Spleen (tissue), 11 donors: Measurements from ENCODE around the gene TBC1D10B. TPM values are rescaled to one million over a fixed set of nuclear protein-coding genes. Genes with fewer than 3 reads are reported as not detected.

Experiments
- DNase-seq: peaks from one replicate; pipeline ENCODE4 v3.0.0-alpha.2; 2020
- H3K27ac ChIP-seq, 8 donors: fragments of 200-600 bp; sonication (generic) in 7 of 8; 1 replicate in 4 of 8; 2 replicates in 4 of 8; pipeline versions ENCODE4 v1.5.0 to v1.8.0; 2016 to 2021; ENCODE audit warnings: inconsistent platforms in 4 of 8, mild to moderate bottlenecking in 4 of 8, moderate library complexity in 1 of 8
- H3K27me3 ChIP-seq, 7 donors: fragments of 200-600 bp; sonication (generic) in 6 of 7; replicated peaks in 1 of 7; 1 replicate in 4 of 7; 2 replicates in 3 of 7; pipeline versions ENCODE4 v1.5.0 to v1.8.0; 2016 to 2021; ENCODE audit warnings: inconsistent platforms in 3 of 7, mild to moderate bottlenecking in 1 of 7
- H3K36me3 ChIP-seq, 6 donors: fragments of 200-600 bp; sonication (generic) in 5 of 6; 1 replicate in 4 of 6; 2 replicates in 2 of 6; pipeline versions ENCODE4 v1.5.0 to v1.8.0; 2016 to 2021; ENCODE audit warnings: inconsistent platforms in 2 of 6
- H3K4me1 ChIP-seq, 6 donors: fragments of 200-600 bp; sonication (generic) in 5 of 6; 1 replicate in 3 of 6; 2 replicates in 3 of 6; pipeline versions ENCODE4 v1.5.0 to v1.8.0; 2016 to 2021; ENCODE audit warnings: inconsistent platforms in 3 of 6
- H3K4me3 ChIP-seq, 8 donors: fragments of 200-600 bp; sonication (generic) in 7 of 8; 1 replicate in 4 of 8; 2 replicates in 4 of 8; pipeline versions ENCODE4 v1.5.0 to v1.8.0; 2016 to 2021; ENCODE audit warnings: inconsistent platforms in 4 of 8, mild to moderate bottlenecking in 4 of 8, moderate library complexity in 2 of 8
- H3K9me3 ChIP-seq, 8 donors: fragments of 200-600 bp; sonication (generic) in 7 of 8; 1 replicate in 4 of 8; 2 replicates in 4 of 8; pipeline versions ENCODE4 v1.5.0 to v1.8.0; 2016 to 2021; ENCODE audit warnings: inconsistent platforms in 4 of 8
- POLR2A ChIP-seq, 3 donors: fragments of 450-650 bp; IDR thresholded peaks; one replicate each; pipeline ENCODE4 v1.5.1; 2017; ENCODE audit warnings: antibody characterized with exemption in 3 of 3, mild to moderate bottlenecking in 1 of 3
- POLR2AphosphoS5 ChIP-seq, 3 donors: sonication (generic); formaldehyde crosslinking; IDR thresholded peaks; one replicate each; pipeline ENCODE4 v1.5.1; 2017; ENCODE audit warnings: antibody characterized with exemption in 3 of 3
- WGBS, 5 donors: extraction: QIAGEN DNeasy Blood & Tissue Kit in 3 of 5; methylation state at CpG; one replicate each; pipeline versions ENCODE4 v1.1.5 to v1.1.7; 2013 to 2018; 5-methylcytosine and 5-hydroxymethylcytosine counted together
- intact Hi-C: fragments of 100-400 bp; cut with DNase I; formaldehyde crosslinking; loops from one replicate; pipeline ENCODE4 v1.15.0; 2023; ENCODE audit warnings: low total_unique reads
- polyA plus RNA-seq, 3 donors: library from polyadenylated mRNA; stranded (reverse); fragments of 200-250 nt; gene quantifications; one replicate each; pipeline ENCODE4 v1.2.1, GENCODE V29; 2013
- total RNA-seq, 7 donors: library from RNA; depleted of rRNA in 3 of 7; stranded (reverse); fragments of >200 nt in 3 of 7; fragmentation: NEBNext Ultra II Directional in 4 of 7; extraction: Animal tissue kit (Norgen Biotek cat#: 25700) in 4 of 7; gene quantifications; one replicate each; pipeline versions ENCODE4 v1.1.0 to v1.2.1, GENCODE V29; 2016 to 2021
- TF ChIP-seq, protein P1 (sequence below), 11 experiments: fragments of 200-600 bp in 7 of 11; fragments of 450-650 bp in 4 of 11; sonication (generic) in 4 of 11; IDR thresholded peaks in 8 of 11; conservative IDR thresholded peaks in 3 of 11; 1 replicate in 7 of 11; 2 replicates in 4 of 11; pipeline versions ENCODE4 v1.4.0 to v1.8.0; 2016 to 2021; ENCODE audit warnings: antibody characterized with exemption in 11 of 11, inconsistent platforms in 4 of 11, mild to moderate bottlenecking in 1 of 11
- donor health status: healthy with polysubstance abuse.
- donor health status: DM: no; HTN: no; CAD: no; lungs with moderate emphysema.
- donor health status: DM: no; HTN: no; CAD: no.
- donor health status: Bipolar disorder and iron deficiency.
- donor health status: healthy.
- donor health status: DM: no; HTN: no; CAD: no.
- donor health status: DM: yes; HTN: yes; CAD: no.

Gene TBC1D10B
- total and polyA plus RNA-seq, 10 donors = 17.3 to 50.4 (median 40.3) TPM

- peaks cover 0 to 39% (median 11%) of the 10 kb centered on the region in 6 donors for H3K36me3 ChIP-seq
- no peaks in the 10 kb centered on the region for H3K9me3 ChIP-seq
- no peaks in the 10 kb centered on the region for H3K27me3 ChIP-seq
- WGBS, 5 donors = 64 to 81% (median 70%) methylated on average over 16 to 18 of the region's 18 CpGs
- intact Hi-C loops = no loop called here
- H3K4me1 ChIP-seq = peaks cover 4 to 25% (median 16%) of the 10 kb centered on the region in 6 donors
- H3K27ac ChIP-seq = peak overlapping the region; percentile 86 to 94 (median 89)
- TF ChIP-seq POLR2AphosphoS5 (IDR thresholded peaks at IDR 0.05) = no peak
- TF ChIP-seq, protein P1, sequence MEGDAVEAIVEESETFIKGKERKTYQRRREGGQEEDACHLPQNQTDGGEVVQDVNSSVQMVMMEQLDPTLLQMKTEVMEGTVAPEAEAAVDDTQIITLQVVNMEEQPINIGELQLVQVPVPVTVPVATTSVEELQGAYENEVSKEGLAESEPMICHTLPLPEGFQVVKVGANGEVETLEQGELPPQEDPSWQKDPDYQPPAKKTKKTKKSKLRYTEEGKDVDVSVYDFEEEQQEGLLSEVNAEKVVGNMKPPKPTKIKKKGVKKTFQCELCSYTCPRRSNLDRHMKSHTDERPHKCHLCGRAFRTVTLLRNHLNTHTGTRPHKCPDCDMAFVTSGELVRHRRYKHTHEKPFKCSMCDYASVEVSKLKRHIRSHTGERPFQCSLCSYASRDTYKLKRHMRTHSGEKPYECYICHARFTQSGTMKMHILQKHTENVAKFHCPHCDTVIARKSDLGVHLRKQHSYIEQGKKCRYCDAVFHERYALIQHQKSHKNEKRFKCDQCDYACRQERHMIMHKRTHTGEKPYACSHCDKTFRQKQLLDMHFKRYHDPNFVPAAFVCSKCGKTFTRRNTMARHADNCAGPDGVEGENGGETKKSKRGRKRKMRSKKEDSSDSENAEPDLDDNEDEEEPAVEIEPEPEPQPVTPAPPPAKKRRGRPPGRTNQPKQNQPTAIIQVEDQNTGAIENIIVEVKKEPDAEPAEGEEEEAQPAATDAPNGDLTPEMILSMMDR (IDR thresholded peaks at IDR 0.05 in 8 of 11, conservative IDR thresholded peaks at IDR 0.05 in 3 of 11) = no peak
- no peak for TF ChIP-seq POLR2A (IDR thresholded peaks at IDR 0.05)
- peak overlapping the region; percentile 51 to 77 (median 67) for H3K4me3 ChIP-seq
- DNase-seq = no peak
These were observed 46.6 kb upstream of the TBC1D10B start for GRCh38 chr16:30416624-30417528.

GRCh38 chr16:30416047-30416603, 45.8 kb upstream of the TBC1D10B start:
- no peak for DNase-seq
- TF ChIP-seq, protein P1 (IDR thresholded peaks at IDR 0.05 in 8 of 11, conservative IDR thresholded peaks at IDR 0.05 in 3 of 11) = no peak
- no peak overlapping the region for H3K4me3 ChIP-seq
- H3K27ac ChIP-seq = no peak overlapping the region
- H3K27me3 ChIP-seq = no peaks in the 10 kb centered on the region
- peaks cover 4 to 25% (median 16%) of the 10 kb centered on the region in 6 donors for H3K4me1 ChIP-seq
- WGBS, 5 donors = 92 to 98% (median 96%) methylated on average over 4 of the region's 4 CpGs
- no peaks in the 10 kb centered on the region for H3K9me3 ChIP-seq
- H3K36me3 ChIP-seq = peaks cover 0 to 36% (median 8%) of the 10 kb centered on the region in 6 donors
- intact Hi-C loops = no loop called here

GRCh38 chr16:30414159-30414558, 43.9 kb upstream of the TBC1D10B start:
- Histone ChIP-seq H3K4me3 (no peak overlapping the region), H3K4me1 (peaks cover 9 to 36% (median 24%) of the 10 kb centered on the region in 6 donors), H3K9me3 (no peaks in the 10 kb centered on the region), H3K36me3 (peaks cover 0 to 25% (median 5%) of the 10 kb centered on the region in 6 donors), H3K27ac (no peak overlapping the region), H3K27me3 (no peaks in the 10 kb centered on the region)
- TF ChIP-seq, protein P1 (IDR thresholded peaks at IDR 0.05 in 8 of 11, conservative IDR thresholded peaks at IDR 0.05 in 3 of 11) = no peak
- no peak for TF ChIP-seq POLR2A (IDR thresholded peaks at IDR 0.05)
- TF ChIP-seq POLR2AphosphoS5 (IDR thresholded peaks at IDR 0.05) = no peak
- DNase-seq = no peak
- intact Hi-C loops = no loop called here
- WGBS, 5 donors = 91 to 96% (median 94%) methylated on average over 5 of the region's 5 CpGs
